ENCODE results near the gene DCUN1D3. TPM values are rescaled to one million over a fixed set of nuclear protein-coding genes. Genes with fewer than 3 reads are reported as not detected.

DCUN1D3 gene
- total RNA-seq = 28.7 and 29.2 TPM in 2 replicates

DNA sequence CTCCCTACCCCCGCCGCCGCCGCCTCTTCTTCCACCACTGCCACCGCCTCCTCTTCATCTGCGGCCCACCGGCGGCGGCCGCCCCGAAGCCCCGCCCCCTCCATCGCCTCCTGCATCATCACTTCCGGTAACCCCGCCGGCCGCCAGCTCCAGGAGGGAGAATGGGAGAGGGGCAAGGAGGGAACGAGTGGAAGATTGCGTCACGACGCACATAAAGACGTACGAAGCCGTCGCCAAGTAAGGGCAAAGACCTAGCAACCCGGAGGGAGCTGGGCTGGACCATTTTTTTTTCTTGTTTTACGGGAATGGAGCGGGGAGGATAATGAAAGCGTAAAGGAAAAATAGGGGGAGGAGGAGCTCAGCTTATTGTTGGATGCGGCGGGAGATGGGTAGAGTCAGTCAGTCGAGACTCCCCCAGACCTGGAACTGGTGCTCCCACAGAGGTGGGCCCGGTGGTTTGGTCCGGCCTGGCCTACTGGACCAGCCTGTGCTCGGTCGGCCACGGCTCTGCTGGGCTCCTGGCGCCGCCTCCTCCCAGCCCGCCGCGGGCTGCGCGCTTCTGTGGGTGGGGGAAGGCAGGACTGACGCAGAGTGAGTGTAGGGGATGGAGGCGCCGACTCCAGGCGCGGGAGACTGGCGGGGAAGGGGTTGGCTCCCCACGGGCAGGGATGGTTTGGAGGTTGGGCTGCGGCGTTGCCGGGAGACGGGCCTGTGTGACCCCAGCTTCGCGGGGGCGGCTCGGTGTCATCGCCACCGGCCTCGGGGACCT is at the start of gene DCUN1D3, which contains the start of gene LYRM1:
DCUN1D3 (minus strand) TSS at position 60 of the 769 bp plus-strand sequence. CDS start 37,820 bp downstream, outside the sequence.
LYRM1 (plus strand) TSS at position 473 of the 769 bp plus-strand sequence. CDS start 14,785 bp downstream, outside the sequence.

DNA sequence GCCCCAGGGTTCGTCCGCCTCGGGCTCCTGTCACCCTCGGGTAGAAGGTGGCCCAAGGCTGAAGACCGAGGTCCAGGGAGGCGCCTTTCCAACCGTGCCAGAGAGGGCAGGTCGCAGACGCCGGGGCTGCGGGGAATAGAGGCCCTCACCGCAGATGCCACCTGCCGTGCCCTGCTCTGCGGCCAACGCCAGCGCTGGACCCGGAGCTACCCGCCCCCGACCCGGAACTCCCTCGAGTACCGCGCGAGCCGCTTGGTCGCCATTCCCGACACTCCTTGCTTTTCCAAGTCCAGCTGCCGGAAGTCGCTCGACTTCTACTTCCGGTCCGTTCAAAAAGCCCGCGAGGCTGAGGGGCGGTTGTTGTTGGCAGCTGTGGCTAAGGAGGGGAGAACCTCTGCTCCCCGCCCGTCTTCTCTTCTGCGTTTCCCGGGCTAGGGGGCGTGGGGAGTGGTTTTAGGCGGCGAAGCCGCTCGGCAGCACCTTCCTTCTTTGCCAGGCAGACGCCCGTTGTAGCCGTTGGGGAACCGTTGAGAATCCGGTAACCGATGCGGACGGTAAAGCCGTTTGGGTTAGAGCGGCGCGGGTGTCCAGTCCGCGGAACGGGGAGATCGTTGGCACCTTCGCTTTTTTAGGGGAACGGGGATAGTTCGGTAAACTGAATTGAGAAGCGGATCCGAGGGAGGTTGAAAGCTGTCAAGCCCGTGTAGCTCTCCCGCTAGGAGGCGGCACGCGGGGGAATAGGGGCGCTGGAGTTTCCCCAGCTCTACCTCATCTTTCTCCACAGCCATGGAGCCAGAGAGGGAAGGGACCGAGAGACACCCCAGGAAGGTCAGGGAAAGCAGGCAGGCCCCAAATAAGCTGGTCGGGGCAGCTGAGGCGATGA is 93.7 kb downstream of the DCUN1D3 start, which contains the start of the genes ERI2 and REXO5:
ERI2 (minus strand) TSS at position 305 of the 883 bp plus-strand sequence; CDS start at position 263, 42 bp downstream.
REXO5 (plus strand) TSS at position 360 of the 883 bp plus-strand sequence; CDS start at position 787, 427 bp downstream.

Other genes starting within 250 kb of the DCUN1D3 start
- gene ACSM1, start 202.7 kb downstream of the DCUN1D3 start, total RNA-seq = not detected in 2 replicates
- 34.0 and 36.2 TPM in 2 replicates for gene THUMPD1, start 158.5 kb downstream of the DCUN1D3 start, total RNA-seq
- gene ACSM3, start 136.3 kb downstream of the DCUN1D3 start, total RNA-seq = 0.33 and 0.44 TPM in 2 replicates
- 9.0 and 9.2 TPM in 2 replicates for gene ERI2, start 93.9 kb downstream of the DCUN1D3 start, total RNA-seq
- 3.5 and 4.2 TPM in 2 replicates for gene REXO5, start 93.8 kb downstream of the DCUN1D3 start, total RNA-seq
- 36.6 and 59.3 TPM in 2 replicates for gene LYRM1, start 413 bp upstream of the DCUN1D3 start, total RNA-seq

All from mammary microvascular endothelial cell (primary cell).